Upper lobe of right lung (tissue), 1 donor: ENCODE data around the gene PPIA. TPM values are rescaled to one million over a fixed set of nuclear protein-coding genes. Genes with fewer than 3 reads are reported as not detected.
A peak's percentile ranks its signal among the peaks of the same experiment; 100 is the strongest.

Experiments
- ATAC-seq: fragments of 200-7000 bp; cut with Tn5 transposase; one replicate; pipeline ENCODE4 v1.9.1; 2020; ENCODE audit warnings: mild to moderate bottlenecking, moderate library complexity
- DNase-seq: peaks from one replicate; pipeline ENCODE4 v3.0.0-alpha.2; 2020
- H3K27ac ChIP-seq: fragments of 200-600 bp; one replicate; pipeline ENCODE4 v1.8.0; 2022
- H3K27me3 ChIP-seq: fragments of 200-600 bp; one replicate; pipeline ENCODE4 v1.8.0; 2022; ENCODE audit warnings: mild to moderate bottlenecking
- H3K36me3 ChIP-seq: fragments of 200-600 bp; one replicate; pipeline ENCODE4 v1.8.0; 2022
- H3K4me1 ChIP-seq: fragments of 200-600 bp; one replicate; pipeline ENCODE4 v1.8.0; 2022
- H3K4me3 ChIP-seq: fragments of 200-600 bp; one replicate; pipeline ENCODE4 v1.8.0; 2022; ENCODE audit warnings: mild to moderate bottlenecking
- H3K9me3 ChIP-seq: fragments of 200-600 bp; one replicate; pipeline ENCODE4 v1.8.0; 2022
- CTCF ChIP-seq: fragments of 200-600 bp; IDR thresholded peaks from one replicate; pipeline ENCODE4 v1.8.0; 2022; ENCODE audit warnings: antibody characterized with exemption
- intact Hi-C: fragments of 100-400 bp; cut with DNase I; formaldehyde crosslinking; loops from one replicate; pipeline ENCODE4 v1.11.0; 2022
- total RNA-seq: library from RNA; stranded (reverse); fragmentation: NEBNext Ultra II Directional; extraction: Animal tissue kit (Norgen Biotek cat#: 25700); gene quantifications from one replicate; pipeline ENCODE4 v1.2.1, GENCODE V29; 2021
- donor health status: DM: no; HTN: yes; CAD: no; lungs with severe emphysema.

The PPIA gene
- total RNA-seq, 1 donor from 2014 or later = 970 TPM

- intact Hi-C loops = no loop called here
- H3K27me3 ChIP-seq = no peaks in the 10 kb centered on the region
- ATAC-seq (no peak), DNase-seq (no peak)
- no peak overlapping the region for H3K4me3 ChIP-seq
- TF ChIP-seq CTCF = no peak
- no peaks in the 10 kb centered on the region for H3K36me3 ChIP-seq
- no peaks in the 10 kb centered on the region for H3K4me1 ChIP-seq
- H3K9me3 ChIP-seq = no peaks in the 10 kb centered on the region
- no peak overlapping the region for H3K27ac ChIP-seq
Measured at GRCh38 chr7:44811571-44811970, 15.1 kb downstream of the PPIA start.

GRCh38 chr7:44814919-44815318 is 18.4 kb downstream of the PPIA start:
- Histone ChIP-seq H3K4me3 (no peak overlapping the region), H3K9me3 (no peaks in the 10 kb centered on the region), H3K4me1 (no peaks in the 10 kb centered on the region), H3K36me3 (no peaks in the 10 kb centered on the region), H3K27me3 (no peaks in the 10 kb centered on the region), H3K27ac (no peak overlapping the region)
- no peak for TF ChIP-seq CTCF
- intact Hi-C loops = no loop called here
- no peak for ATAC-seq
- DNase-seq = no peak

GRCh38 chr7:44819292-44819691 is 22.8 kb downstream of the PPIA start:
- Histone ChIP-seq H3K27ac (no peak overlapping the region), H3K27me3 (no peaks in the 10 kb centered on the region), H3K36me3 (no peaks in the 10 kb centered on the region), H3K9me3 (no peaks in the 10 kb centered on the region), H3K4me1 (no peaks in the 10 kb centered on the region), H3K4me3 (no peak overlapping the region)
- no peak for DNase-seq
- intact Hi-C loops = no loop called here
- no peak for TF ChIP-seq CTCF
- ATAC-seq = no peak

GRCh38 chr7:44823255-44823781 is 26.8 kb downstream of the PPIA start:
- ATAC-seq (peak; percentile 39), DNase-seq (no peak)
- no peaks in the 10 kb centered on the region for H3K9me3 ChIP-seq
- no peaks in the 10 kb centered on the region for H3K4me1 ChIP-seq
- TF ChIP-seq CTCF = no peak
- no peaks in the 10 kb centered on the region for H3K27me3 ChIP-seq
- no peak overlapping the region for H3K27ac ChIP-seq
- H3K36me3 ChIP-seq = peaks cover 10% of the 10 kb centered on the region
- intact Hi-C loops = no loop called here
- no peak overlapping the region for H3K4me3 ChIP-seq

- intact Hi-C loops = no loop called here
- ATAC-seq (peak; percentile 45), DNase-seq (no peak)
- H3K9me3 ChIP-seq = no peaks in the 10 kb centered on the region
- H3K27me3 ChIP-seq = no peaks in the 10 kb centered on the region
- peaks cover 27% of the 10 kb centered on the region for H3K36me3 ChIP-seq
- TF ChIP-seq CTCF = no peak
- H3K4me3 ChIP-seq = no peak overlapping the region
- no peaks in the 10 kb centered on the region for H3K4me1 ChIP-seq
- no peak overlapping the region for H3K27ac ChIP-seq
Measured at GRCh38 chr7:44824894-44825526, 28.5 kb downstream of the PPIA start.

- DNase-seq = no peak
- H3K4me1 ChIP-seq = no peaks in the 10 kb centered on the region
- H3K4me3 ChIP-seq = no peak overlapping the region
- no peak overlapping the region for H3K27ac ChIP-seq
- intact Hi-C loops = no loop called here
- H3K9me3 ChIP-seq = no peaks in the 10 kb centered on the region
- peaks cover 52% of the 10 kb centered on the region for H3K36me3 ChIP-seq
- H3K27me3 ChIP-seq = no peaks in the 10 kb centered on the region
- TF ChIP-seq CTCF = no peak
- no peak for ATAC-seq
Measured at GRCh38 chr7:44827567-44827966, 31.1 kb downstream of the PPIA start.
